ENCODE results near the gene SSR1. TPM values are rescaled to one million over a fixed set of nuclear protein-coding genes. Genes with fewer than 3 reads are reported as not detected.

The SSR1 gene
- total and polyA plus RNA-seq, 2 of the 13 experiments (the other 11 are each of a cell fraction or from before 2014, with no cell fraction given): 203 to 243 TPM

DNA sequence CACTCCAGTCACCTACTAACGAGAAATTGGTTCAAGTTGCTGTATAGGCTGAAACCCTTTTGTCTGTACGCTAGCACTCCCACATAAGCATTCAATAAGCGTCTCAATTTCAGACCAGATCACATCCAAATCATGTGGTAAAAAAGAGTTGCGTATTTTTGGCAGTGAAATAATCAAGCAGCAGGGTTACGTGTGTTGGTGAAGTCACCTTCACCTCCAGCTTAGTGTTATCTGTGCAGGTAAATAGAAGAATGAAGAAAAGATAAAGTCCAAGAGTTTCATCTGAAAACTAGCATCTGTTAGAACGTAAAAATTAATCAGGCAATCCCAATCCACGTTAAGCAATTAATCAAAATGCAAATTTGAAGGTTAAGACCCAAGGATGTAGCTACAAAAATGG is 11.3 kb downstream of the SSR1 start (continued):
- TF ChIP-seq XRCC5 (optimal IDR thresholded peaks at IDR 0.05; ENCODE audit: low read length): no peak
- no peak for TF ChIP-seq ZNF607 (CRISPR knock-in tag; IDR thresholded peaks at IDR 0.05; ENCODE audit: borderline replicate concordance)
- no peak for TF ChIP-seq TBX3 (IDR thresholded peaks at IDR 0.05; ENCODE audit: borderline replicate concordance)
- TF ChIP-seq, protein P1, sequence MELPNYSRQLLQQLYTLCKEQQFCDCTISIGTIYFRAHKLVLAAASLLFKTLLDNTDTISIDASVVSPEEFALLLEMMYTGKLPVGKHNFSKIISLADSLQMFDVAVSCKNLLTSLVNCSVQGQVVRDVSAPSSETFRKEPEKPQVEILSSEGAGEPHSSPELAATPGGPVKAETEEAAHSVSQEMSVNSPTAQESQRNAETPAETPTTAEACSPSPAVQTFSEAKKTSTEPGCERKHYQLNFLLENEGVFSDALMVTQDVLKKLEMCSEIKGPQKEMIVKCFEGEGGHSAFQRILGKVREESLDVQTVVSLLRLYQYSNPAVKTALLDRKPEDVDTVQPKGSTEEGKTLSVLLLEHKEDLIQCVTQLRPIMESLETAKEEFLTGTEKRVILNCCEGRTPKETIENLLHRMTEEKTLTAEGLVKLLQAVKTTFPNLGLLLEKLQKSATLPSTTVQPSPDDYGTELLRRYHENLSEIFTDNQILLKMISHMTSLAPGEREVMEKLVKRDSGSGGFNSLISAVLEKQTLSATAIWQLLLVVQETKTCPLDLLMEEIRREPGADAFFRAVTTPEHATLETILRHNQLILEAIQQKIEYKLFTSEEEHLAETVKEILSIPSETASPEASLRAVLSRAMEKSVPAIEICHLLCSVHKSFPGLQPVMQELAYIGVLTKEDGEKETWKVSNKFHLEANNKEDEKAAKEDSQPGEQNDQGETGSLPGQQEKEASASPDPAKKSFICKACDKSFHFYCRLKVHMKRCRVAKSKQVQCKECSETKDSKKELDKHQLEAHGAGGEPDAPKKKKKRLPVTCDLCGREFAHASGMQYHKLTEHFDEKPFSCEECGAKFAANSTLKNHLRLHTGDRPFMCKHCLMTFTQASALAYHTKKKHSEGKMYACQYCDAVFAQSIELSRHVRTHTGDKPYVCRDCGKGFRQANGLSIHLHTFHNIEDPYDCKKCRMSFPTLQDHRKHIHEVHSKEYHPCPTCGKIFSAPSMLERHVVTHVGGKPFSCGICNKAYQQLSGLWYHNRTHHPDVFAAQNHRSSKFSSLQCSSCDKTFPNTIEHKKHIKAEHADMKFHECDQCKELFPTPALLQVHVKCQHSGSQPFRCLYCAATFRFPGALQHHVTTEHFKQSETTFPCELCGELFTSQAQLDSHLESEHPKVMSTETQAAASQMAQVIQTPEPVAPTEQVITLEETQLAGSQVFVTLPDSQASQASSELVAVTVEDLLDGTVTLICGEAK (IDR thresholded peaks at IDR 0.05): no peak
- TF ChIP-seq, protein P1 (CRISPR knock-in tag; IDR thresholded peaks at IDR 0.05): no peak
